GM19463 (cell line): ENCODE data around the gene OBSCN.

Source experiments
- ATAC-seq: cut with Tn5 transposase; IDR thresholded peaks from one replicate; pipeline ENCODE4 v1.9.1; 2021; ENCODE audit warnings: mild to moderate bottlenecking, moderate library complexity; ENCODE audit not compliant: unreplicated experiment

OBSCN gene

GRCh38 chr1:228275430-228276173, 67.8 kb downstream of the OBSCN start:
- ATAC-seq: peak; percentile 79

GRCh38 chr1:228276174-228276831, 68.5 kb downstream of the OBSCN start:
- ATAC-seq: no peak

DNA sequence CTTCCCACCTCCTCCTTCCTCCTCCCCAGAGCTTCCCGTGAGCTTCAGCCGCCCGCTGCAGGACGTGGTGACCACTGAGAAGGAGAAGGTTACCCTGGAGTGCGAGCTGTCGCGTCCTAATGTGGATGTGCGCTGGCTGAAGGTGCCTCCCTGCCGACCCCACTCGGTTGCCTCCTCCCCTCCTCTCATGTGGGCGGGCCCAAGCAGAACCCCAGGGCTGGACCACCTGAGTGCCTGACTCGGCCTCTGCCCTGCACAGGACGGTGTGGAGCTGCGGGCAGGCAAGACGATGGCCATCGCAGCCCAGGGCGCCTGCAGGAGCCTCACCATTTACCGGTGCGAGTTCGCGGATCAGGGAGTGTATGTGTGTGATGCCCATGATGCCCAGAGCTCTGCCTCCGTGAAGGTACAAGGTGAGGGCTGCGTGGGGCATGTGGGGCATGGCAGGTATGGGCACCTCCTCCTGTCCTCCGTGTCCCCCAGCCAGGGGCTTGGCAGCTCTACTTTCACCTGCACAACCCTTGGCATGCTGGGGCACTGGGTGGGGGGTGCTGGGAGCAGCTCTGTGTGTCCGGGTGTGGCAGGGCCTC, 69.2 kb downstream of the OBSCN start:
- no peak for ATAC-seq

- ATAC-seq: no peak
Observed at GRCh38 chr1:228277491-228278431, 69.9 kb downstream of the OBSCN start.

GRCh38 chr1:228278432-228278941, 70.6 kb downstream of the OBSCN start:
- ATAC-seq: no peak

DNA sequence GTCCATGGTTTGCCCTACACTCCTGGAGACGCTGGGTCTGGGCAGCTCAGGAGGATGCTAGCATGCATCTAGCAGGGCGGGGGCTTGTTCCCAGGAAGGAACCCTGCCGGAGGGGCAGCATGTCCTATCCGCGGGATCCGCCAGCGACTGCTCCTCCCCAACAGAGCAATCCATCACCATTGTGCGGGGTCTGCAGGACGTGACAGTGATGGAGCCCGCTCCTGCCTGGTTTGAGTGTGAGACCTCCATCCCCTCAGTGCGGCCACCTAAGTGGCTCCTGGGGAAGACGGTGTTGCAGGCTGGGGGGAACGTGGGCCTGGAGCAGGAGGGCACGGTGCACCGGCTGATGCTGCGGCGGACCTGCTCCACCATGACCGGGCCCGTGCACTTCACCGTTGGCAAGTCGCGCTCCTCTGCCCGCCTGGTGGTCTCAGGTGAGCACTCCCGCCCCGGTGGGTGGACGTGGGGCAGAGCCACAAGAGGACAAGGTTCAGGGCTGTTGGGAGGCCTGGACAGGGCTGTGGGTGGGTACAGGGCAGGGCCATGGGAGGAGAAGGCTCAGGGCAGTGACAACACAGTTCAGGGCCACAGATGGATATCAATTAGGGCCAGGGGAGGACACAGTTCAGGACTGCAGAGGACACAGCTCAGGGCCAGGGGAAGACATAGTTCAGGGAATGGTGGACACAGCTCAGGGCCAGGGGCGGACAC, 71.3 kb downstream of the OBSCN start:
- no peak for ATAC-seq

DNA sequence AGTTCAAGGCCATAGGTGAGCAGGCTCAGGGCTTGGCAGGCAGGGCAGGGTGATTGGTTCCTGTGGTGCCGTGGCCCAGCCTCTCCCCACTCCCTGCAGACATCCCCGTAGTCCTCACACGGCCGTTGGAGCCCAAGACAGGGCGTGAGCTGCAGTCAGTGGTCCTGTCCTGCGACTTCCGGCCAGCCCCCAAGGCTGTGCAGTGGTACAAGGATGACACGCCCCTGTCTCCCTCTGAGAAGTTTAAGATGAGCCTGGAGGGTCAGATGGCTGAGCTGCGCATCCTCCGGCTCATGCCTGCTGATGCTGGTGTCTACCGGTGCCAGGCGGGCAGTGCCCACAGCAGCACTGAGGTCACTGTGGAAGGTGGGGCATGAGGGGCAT, 71.9 kb downstream of the OBSCN start:
- no peak for ATAC-seq

GRCh38 chr1:228280106-228280901, 72.5 kb downstream of the OBSCN start:
- no peak for ATAC-seq

DNA sequence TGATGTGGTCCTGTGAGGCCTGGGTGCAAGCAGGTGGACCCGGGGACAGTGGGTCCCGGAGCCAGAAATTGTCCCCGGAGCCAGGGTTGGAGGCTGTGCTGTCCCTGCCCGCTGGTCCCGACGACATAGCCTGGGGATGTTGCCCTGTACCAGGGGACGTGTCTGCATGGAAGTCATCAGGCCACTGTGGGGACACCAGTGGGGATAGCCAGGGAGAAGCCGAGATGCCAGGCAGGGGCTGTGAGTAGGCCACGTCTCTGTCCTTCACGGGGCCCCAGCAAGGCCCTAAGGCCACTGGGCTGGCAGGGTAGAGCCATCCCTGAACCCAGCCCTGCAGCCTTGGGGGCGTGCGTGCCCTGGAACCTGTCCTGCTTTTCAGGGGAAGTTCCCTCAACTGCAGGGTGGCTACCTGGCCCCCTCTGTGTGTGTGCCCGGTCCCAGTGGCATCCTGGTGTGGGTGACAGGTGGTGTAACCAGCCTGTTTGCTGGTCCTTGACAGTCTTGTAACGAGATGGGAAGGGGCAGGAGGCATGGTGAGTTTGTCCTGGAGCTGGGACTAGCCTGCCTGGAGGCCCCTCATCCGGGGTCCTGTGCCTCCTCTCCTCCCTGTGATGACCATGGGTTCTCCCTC, 73.2 kb downstream of the OBSCN start:
- no peak for ATAC-seq

- ATAC-seq: no peak
Observed at GRCh38 chr1:228281631-228282328, 73.9 kb downstream of the OBSCN start.

GRCh38 chr1:228282329-228283042, 74.6 kb downstream of the OBSCN start:
- ATAC-seq: no peak

- no peak for ATAC-seq
Observed at GRCh38 chr1:228283043-228283371, 75.2 kb downstream of the OBSCN start.

DNA sequence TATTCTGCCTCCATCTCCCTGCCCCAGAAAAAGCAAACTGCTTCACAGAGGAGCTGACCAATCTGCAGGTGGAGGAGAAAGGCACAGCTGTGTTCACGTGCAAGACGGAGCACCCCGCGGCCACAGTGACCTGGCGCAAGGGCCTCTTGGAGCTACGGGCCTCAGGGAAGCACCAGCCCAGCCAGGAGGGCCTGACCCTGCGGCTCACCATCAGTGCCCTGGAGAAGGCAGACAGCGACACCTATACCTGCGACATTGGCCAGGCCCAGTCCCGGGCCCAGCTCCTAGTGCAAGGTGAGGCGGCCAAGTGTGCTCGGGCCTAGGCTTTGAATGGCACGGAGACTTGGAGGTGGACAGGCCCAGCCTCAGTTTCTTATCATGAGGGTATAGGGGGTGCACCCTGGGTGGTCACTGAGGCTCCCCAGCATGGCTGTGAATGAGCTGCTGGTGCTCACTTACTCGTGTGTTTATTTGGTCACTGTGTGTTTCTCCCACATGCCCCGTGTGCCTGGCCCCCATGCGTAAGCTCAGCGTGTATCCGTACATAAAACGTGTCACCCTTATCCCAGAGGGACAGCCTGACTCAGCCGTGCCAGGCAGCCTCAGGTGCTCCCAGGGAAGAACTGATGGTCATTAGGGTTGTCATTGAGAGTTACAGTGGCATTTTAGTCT, 75.8 kb downstream of the OBSCN start:
- ATAC-seq: no peak

DNA sequence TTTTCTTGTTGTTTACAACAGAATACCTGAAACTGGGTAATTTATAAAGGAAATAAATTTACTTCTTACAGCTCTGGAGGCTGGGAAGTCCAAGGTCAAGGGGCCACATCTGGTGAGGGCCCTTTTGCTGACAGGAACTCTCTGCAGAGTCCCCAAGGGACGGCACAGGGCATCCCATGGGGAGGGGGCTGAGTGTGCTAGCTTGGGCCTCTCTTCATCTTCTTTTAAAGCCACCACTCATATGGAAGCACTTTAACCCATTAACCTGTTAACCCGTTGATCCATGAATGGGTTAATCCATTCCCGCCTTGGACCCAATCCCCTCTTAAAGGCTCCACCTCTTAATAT, 76.3 kb downstream of the OBSCN start:
- no peak for ATAC-seq

- no peak for ATAC-seq
Observed at GRCh38 chr1:228284521-228284920, 76.7 kb downstream of the OBSCN start.

GRCh38 chr1:228285661-228286504, 78.0 kb downstream of the OBSCN start:
- no peak for ATAC-seq
